SJCRH30 (cell line): Measurements from ENCODE around the gene TOM1L2. TPM values are rescaled to one million over a fixed set of nuclear protein-coding genes. Genes with fewer than 3 reads are reported as not detected.
A peak's percentile ranks its signal among the peaks of the same experiment; 100 is the strongest.

Experiments
- DNase-seq, 2 experiments: peaks; one replicate each; pipeline ENCODE4 v3.0.0-alpha.2; 2015 to 2020
- H3K27ac ChIP-seq: fragments of 250-450 bp; sonication (Bioruptor Pico); 2 replicates; pipeline ENCODE4 v1.5.1; 2020; ENCODE audit warnings: mild to moderate bottlenecking, moderate library complexity
- H3K27me3 ChIP-seq: fragments of 250-450 bp; sonication (Bioruptor Pico); 2 replicates; pipeline ENCODE4 v1.5.1; 2020; ENCODE audit warnings: mild to moderate bottlenecking, moderate library complexity
- H3K36me3 ChIP-seq: fragments of 250-450 bp; sonication (Bioruptor Pico); 2 replicates; pipeline ENCODE4 v1.5.1; 2020; ENCODE audit warnings: mild to moderate bottlenecking, moderate library complexity
- H3K4me1 ChIP-seq: fragments of 250-450 bp; sonication (Bioruptor Pico); 2 replicates; pipeline ENCODE4 v1.5.1; 2020; ENCODE audit warnings: mild to moderate bottlenecking, moderate library complexity
- H3K4me3 ChIP-seq: fragments of 250-450 bp; sonication (Bioruptor Pico); 2 replicates; pipeline ENCODE4 v1.5.1; 2020; ENCODE audit warnings: mild to moderate bottlenecking, moderate library complexity
- H3K9me3 ChIP-seq: fragments of 250-450 bp; sonication (Bioruptor Pico); replicated peaks from 2 replicates; pipeline ENCODE4 v1.5.1; 2020; ENCODE audit warnings: mild to moderate bottlenecking, moderate library complexity
- total RNA-seq: library from RNA; depleted of rRNA; stranded (reverse); fragments of >200 nt; shearing (Covaris generic); gene quantifications from 2 replicates; pipeline ENCODE4 v1.2.3, GENCODE V29; 2014

The TOM1L2 gene
- total RNA-seq, 1 experiment from 2014 or later: 30.0 TPM

DNA sequence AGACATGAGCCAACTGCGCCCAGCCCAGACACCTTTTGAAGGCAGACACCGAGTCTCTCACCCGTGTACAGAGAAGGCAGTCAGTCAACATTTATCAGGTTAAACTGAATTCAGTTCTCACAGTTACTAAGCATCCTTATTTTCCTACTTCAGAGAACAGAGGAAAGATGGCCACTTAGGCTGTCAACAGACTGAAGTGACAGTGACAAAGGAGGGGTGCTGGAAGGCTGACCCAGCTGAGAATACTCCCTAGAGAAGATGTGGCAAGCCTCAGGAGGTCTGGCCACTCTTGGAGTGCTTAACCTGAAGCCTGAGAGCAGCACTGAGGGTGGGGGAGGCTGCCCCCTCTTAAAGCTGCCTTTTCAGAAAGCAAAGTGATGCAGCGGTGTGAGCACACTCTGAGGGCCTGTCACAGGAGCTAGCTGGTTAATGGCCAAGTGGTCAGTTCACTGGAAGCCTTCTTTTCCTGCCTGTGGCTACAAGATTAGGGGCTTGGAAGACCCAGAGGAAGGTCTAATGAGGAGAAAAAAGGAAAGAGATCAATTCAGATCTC is 84.4 kb downstream of the TOM1L2 start:
- DNase-seq: no peak
- H3K36me3 ChIP-seq: no peaks in the 10 kb centered on the region

DNA sequence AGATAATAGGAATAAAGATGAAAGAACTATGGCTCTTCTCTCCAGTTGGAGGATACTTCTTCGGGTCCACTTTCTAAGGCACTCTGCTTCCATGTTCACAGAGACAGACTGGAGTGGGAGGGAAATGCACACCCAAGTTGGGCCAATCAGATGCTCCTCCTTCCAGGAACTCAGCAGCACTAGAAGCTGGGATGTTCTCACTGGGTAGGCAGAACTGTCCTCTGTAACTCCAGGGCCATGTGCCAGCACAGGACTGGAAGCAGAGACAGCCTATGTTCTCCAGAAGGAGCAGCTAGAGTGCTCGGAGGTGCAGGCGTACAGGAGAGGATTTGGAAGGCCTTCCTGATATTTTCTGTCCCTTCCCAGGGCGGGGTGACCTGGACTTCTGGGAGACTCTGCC is 85.5 kb downstream of the TOM1L2 start:
- H3K27me3 ChIP-seq: no peaks in the 10 kb centered on the region
- H3K4me3 ChIP-seq: no peak overlapping the region
- H3K36me3 ChIP-seq: no peaks in the 10 kb centered on the region
- no peak overlapping the region for H3K27ac ChIP-seq
- no peak for DNase-seq
- no peaks in the 10 kb centered on the region for H3K9me3 ChIP-seq
- H3K4me1 ChIP-seq: peaks cover 30% of the 10 kb centered on the region

More for the DNA sequence above, 84.4 kb downstream of the TOM1L2 start:
- Histone ChIP-seq H3K27me3 (no peaks in the 10 kb centered on the region), H3K27ac (no peak overlapping the region), H3K4me1 (peaks cover 30% of the 10 kb centered on the region), H3K9me3 (no peaks in the 10 kb centered on the region), H3K4me3 (no peak overlapping the region)

DNA sequence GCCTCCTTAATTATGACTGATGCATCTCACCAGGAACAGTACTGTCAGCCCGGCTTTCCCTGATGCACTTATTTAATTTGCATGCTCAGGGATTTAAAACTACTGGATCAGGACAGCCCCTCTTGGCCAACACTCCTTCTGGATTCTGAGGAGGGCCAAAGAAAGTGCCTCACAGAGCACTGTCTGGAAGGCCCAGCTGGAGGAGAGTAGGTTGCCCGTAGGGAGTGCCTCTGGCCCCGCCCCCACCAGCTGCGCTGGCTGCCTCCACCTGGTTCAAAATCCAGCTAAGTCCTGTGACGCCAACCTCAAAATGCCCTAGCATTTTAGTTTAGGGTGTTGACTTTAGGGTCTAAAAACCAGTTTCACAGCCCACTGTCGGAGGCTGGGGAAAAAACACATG is 86.0 kb downstream of the TOM1L2 start:
- no peak overlapping the region for H3K27ac ChIP-seq
- peaks cover 30% of the 10 kb centered on the region for H3K4me1 ChIP-seq
- no peaks in the 10 kb centered on the region for H3K36me3 ChIP-seq
- H3K4me3 ChIP-seq: no peak overlapping the region
- H3K27me3 ChIP-seq: no peaks in the 10 kb centered on the region
- no peaks in the 10 kb centered on the region for H3K9me3 ChIP-seq
- DNase-seq: peak in 1 of 2 experiments; percentile 54

DNA sequence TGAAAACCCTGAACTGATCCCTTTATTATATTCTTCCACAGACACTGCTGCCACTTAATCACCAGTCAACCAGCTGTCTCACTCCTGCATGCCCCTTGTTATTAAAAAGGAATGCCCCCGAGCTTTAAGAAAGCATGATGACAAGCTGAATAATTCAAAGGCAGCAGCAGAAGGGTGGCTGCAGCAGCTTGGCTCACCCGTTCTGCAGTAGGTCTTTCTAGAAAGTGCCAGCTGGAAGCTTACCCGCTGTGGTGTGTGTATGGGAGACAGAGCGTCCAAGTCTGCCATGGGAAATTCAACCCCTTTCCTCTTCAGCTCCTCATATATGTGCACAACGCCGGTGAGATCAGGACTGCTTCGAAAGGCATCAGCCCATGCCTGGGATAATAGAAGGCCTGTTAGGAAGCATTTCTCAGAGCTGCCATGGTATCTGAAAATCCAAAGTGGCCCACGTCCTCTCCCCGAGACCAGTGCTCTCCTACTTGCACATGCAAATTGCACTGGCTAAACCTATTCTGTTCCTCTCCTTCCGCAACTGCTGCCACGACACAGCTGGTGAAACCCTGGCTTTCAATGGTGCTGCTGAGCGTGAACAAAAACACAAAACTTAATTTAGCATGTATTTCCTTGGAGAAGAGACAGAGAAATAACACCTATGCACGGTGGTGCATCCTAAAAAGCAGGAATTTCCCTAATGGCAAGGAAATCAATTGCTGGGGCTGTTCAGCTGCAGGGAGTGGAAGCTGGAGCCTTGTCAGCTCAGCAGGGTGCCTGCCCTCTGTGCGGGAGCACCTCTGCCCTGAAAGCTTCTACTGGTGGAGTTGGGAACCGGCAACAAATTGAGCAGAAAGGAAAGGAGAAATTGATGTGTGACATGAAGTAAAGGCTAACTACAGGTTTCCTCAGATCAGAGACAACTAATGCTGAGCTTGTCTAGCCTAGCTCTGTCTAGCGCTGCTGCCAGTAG is 87.5 kb downstream of the TOM1L2 start:
- peak; percentile 73 to 92 for DNase-seq
- Histone ChIP-seq H3K4me3 (no peak overlapping the region), H3K9me3 (no peaks in the 10 kb centered on the region), H3K27ac (peak overlapping the region; percentile 2), H3K4me1 (peaks cover 30% of the 10 kb centered on the region), H3K27me3 (no peaks in the 10 kb centered on the region), H3K36me3 (no peaks in the 10 kb centered on the region)

DNA sequence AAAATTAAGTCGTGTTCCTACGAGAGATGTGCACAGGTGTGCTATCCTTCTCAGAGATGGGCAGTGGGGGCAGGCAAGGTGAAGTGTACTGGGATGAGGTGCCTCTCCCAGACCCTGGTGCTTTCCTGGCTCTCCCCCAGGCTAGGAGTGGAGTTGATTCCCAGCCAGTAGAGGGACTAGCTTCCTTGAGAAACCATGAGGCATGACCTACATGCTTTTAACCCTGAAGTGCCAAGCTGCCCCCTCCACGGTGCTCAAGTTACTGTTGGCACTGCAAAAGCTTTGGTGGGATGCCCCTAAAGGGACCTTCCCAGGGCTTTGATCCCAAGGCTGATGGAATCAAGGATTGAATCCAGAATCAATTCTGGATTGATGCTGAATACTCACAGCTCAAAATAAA is 88.4 kb downstream of the TOM1L2 start:
- Histone ChIP-seq H3K27ac (peak overlapping the region; percentile 2), H3K36me3 (no peaks in the 10 kb centered on the region), H3K4me1 (peaks cover 30% of the 10 kb centered on the region), H3K27me3 (no peaks in the 10 kb centered on the region), H3K9me3 (no peaks in the 10 kb centered on the region), H3K4me3 (no peak overlapping the region)
- DNase-seq: peak in 1 of 2 experiments; percentile 56

DNA sequence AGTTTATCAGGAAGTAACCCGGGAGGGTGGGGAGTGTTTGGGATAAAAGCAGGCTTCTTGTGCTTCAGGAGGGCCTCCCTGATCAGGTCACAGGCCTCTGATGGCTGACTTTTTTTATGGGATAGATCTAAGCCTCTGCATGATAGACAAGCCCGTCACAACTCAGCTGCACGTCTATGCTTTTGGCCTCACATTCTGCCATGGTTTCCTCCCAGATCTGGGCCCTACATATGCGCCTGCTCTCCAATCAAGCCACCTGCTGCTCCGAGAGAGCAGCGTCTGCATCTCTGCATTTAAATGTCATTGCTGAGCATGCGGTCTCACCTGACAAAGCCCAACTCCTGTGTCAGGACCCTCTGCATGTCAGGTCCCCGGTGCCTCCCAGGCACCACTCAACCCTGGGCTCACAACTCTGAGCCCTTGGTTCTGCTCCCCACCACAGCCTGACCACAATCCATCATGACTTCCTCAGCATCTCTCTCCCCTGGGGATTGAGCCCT is 90.1 kb downstream of the TOM1L2 start:
- Histone ChIP-seq H3K4me3 (no peak overlapping the region), H3K4me1 (peaks cover 39% of the 10 kb centered on the region), H3K27ac (no peak overlapping the region), H3K36me3 (no peaks in the 10 kb centered on the region), H3K27me3 (no peaks in the 10 kb centered on the region), H3K9me3 (no peaks in the 10 kb centered on the region)
- DNase-seq: no peak

DNA sequence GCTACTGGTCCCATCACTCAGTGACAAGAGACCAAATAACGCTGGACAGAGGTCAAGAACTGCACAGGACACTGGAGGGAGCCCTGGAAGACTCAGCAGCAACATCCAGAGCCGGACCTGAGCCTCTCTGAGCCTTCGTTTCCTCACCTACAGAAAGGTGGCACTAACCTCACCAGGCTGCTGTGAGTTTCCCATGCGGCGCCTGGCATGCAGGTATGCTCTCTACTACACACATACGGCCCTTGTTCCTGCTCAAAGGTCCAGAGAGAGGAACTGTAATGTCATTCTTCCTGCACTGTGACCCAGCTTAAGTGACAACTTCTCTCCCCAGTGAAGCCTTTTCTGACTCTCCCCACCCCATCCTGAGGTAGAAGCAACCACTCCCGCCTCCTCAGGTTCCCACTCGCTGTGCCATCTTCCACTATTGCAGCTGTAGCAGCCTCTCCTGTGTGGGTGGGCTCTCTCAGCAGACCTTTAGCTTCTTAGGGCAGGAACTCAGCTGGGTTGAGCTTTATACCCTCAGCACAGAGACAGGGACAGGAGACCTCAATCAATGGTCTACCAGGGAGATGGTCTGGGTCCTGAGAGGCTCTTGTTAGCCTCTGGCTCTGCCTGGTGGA is 91.5 kb downstream of the TOM1L2 start:
- Histone ChIP-seq H3K4me3 (no peak overlapping the region), H3K9me3 (no peaks in the 10 kb centered on the region), H3K4me1 (peaks cover 43% of the 10 kb centered on the region), H3K27ac (no peak overlapping the region), H3K36me3 (no peaks in the 10 kb centered on the region), H3K27me3 (no peaks in the 10 kb centered on the region)
- no peak for DNase-seq

DNA sequence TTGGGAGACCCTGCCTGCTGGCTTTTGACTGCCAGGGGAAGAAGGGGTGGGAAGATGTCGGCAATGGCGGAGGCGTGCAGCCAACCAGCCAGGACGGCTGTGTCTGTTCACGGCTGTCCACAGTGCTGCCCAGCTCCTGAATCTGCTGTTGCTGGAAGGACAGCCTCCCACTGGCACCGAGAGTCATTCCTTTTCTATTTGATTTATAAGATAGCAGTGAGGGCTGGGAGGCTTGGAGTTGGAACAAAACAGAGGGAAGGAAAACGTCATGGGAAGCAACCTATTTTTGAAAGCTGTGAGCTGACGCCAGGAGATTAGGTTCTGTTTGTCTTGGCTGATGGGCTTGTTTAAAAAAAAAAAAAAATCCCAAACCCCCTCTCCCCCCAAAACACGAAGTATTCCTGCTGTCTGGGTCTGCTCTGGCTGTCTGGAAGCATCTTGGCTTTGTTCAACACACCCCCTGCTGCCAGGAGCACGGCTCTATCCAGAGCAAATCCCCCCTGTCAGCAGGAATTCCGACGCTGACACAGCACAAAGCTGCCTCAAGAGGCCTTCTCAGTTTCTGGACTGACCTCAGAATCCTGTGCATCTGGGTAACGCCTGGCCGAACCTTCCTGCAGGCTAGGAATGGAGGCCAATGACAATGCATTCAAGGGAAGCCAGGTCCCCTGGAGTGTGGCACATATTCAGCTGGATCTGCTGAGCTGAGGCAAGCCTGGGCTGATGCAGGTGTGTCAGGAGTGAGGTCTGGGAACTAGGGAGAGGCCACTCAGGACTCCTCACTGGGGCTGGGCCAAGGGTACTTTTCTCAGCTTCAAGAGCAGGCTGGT is 94.5 kb downstream of the TOM1L2 start:
- DNase-seq: peak; percentile 85 to 86

DNA sequence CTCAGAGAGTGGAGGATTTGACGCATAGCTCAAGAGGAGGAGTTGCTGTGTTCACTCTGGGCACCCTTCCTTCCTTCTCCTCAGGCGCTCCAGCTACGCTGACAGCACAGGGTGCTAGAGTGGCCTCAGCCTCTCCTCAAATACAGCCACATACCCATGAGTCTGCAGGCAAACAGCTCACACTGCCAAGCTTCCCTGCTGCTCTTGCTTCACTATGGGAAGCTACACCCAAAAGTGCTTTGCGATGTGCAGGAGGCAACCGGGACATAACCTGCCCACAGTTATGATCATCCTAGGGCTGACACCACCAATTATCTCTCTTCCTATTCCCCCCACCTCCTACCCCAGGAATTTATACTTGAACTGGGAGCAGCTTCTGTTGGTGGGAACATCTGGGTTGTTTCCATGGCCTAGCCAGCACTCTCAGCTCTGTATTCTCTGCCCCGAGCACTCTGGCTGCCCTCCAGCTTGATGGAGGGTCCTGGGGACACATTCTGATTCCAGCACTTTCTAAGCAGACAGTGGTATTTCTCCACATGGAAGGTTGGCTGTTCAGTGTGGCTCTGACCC is 95.2 kb downstream of the TOM1L2 start:
- no peak for DNase-seq
- H3K4me1 ChIP-seq: peaks cover 25% of the 10 kb centered on the region
- H3K4me3 ChIP-seq: 0 out of 2 replicates have a peak overlapping the region, but pooled peaks have one; percentile 2
- H3K27me3 ChIP-seq: no peaks in the 10 kb centered on the region
- H3K36me3 ChIP-seq: no peaks in the 10 kb centered on the region
- no peaks in the 10 kb centered on the region for H3K9me3 ChIP-seq
- H3K27ac ChIP-seq: peak overlapping the region; percentile 33; the same call in 1 of the 2 replicates

More for the DNA sequence above, 94.5 kb downstream of the TOM1L2 start:
- Histone ChIP-seq H3K27ac (peak overlapping the region; percentile 33; the same call in 1 of the 2 replicates), H3K36me3 (no peaks in the 10 kb centered on the region), H3K27me3 (no peaks in the 10 kb centered on the region), H3K9me3 (no peaks in the 10 kb centered on the region), H3K4me1 (peaks cover 25% of the 10 kb centered on the region), H3K4me3 (0 out of 2 replicates have a peak overlapping the region, but pooled peaks have one; percentile 2)

DNA sequence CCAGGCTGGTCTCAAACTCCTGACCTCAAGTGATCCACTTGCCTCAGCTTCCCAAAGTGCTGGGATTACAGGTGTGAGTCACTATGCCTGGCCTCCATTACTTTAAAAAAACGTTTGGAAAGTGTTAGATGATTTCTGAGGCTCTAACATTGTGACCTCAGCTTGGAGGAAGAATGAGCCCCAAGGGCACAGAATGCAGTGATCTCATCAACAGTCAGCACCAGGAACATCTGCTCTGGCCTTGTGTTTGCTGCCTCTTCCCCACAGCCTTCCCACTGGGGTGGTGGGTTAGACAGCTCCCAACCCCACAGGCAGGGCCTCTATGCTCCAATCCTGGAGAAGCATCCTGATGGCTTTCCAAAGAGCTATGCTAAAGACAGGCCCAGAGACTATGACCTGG is 97.7 kb downstream of the TOM1L2 start:
- Histone ChIP-seq H3K4me1 (peaks cover 25% of the 10 kb centered on the region), H3K36me3 (no peaks in the 10 kb centered on the region), H3K9me3 (no peaks in the 10 kb centered on the region), H3K27ac (no peak overlapping the region), H3K4me3 (no peak overlapping the region), H3K27me3 (no peaks in the 10 kb centered on the region)
- peak; percentile 75 to 77 for DNase-seq

DNA sequence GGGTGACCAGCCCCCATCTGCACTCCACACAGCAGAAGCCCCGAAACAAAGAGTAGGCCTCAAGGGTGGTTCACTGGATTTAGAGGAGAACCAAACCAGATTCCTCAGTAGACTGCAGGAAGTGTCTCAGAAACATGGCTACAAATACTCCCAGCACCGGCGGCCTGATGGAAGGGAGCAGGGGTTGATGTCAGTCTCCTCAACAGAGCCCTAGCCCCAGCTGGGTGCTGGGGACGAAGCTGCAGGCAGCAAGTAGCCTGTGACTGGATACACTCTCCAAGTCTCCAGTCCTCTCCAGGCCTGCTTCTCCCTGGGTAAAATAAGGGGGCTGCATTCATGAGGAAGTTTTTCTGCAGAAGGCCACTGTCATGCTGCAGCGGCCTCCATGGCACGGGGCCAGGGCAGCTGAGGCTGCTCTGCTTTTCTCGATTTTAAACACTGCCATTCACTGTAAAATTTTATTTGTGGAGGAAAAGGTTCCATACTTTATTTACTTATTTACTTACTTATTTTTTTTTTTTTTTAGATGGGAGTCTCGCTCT is 98.7 kb downstream of the TOM1L2 start:
- DNase-seq: peak; percentile 63 to 72
- peaks cover 31% of the 10 kb centered on the region for H3K4me1 ChIP-seq

DNA sequence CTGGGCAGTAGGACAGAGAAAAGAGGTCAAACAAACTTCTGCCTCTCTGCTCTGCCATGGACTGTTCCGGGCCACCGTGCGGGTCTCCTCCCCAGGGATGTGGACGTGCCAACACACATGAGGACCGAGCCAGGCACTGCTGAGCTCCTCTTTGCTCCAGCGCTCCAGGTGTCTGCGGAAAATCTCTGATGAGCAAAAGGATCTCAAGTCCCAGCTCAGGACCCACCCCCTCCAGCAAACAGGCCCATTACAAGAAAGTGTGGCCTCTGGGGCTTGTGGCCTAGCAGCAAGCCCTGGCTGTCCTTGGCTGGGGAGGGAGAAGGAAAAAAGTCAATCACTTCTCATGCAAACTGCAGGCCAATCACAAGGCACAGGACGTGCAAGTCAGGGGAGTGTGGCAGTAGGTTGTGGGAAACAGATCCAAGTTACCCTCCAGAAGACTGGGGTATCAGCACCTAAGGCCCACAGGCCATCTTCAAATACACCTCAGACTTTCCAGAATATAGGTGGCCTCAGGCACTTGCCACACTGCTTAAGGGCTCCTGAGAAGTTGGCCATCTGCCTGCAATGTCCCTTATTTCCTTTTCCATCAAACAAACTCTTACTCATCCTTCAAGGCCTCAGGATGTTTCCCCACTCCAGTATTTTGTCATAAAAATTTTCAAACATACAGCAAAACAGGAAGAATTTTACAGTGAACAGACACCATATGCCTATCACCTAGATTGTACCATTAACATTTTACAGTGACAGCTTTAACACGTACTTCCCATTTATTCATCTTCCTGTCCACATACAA is 99.5 kb downstream of the TOM1L2 start:
- no peaks in the 10 kb centered on the region for H3K36me3 ChIP-seq
- no peak overlapping the region for H3K27ac ChIP-seq
- no peaks in the 10 kb centered on the region for H3K9me3 ChIP-seq
- no peak overlapping the region for H3K4me3 ChIP-seq
- DNase-seq: no peak
- peaks cover 27% of the 10 kb centered on the region for H3K4me1 ChIP-seq
- no peaks in the 10 kb centered on the region for H3K27me3 ChIP-seq

More for the DNA sequence above, 98.7 kb downstream of the TOM1L2 start:
- Histone ChIP-seq H3K27me3 (no peaks in the 10 kb centered on the region), H3K27ac (no peak overlapping the region), H3K4me3 (no peak overlapping the region), H3K9me3 (no peaks in the 10 kb centered on the region), H3K36me3 (no peaks in the 10 kb centered on the region)

DNA sequence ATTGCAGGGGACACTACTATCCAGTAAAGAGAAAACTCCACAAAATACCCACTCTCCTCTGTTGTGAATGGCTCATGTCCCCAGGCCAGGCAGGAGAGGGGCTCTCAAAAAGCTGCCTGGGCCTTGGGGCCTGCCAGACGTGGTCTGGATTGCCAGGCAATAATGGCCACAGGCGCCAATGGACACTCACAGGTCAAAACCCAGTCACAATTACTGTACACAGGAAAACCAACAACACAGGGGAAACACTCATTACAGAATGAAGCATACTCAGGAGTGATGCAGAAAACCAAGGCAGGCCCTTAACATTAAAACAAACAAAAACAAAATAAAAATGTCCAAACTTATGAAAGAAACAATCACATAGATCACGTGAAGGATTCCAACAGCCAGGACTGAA is 100.3 kb downstream of the TOM1L2 start:
- no peaks in the 10 kb centered on the region for H3K27me3 ChIP-seq
- peaks cover 20% of the 10 kb centered on the region for H3K4me1 ChIP-seq
- no peaks in the 10 kb centered on the region for H3K9me3 ChIP-seq
- no peaks in the 10 kb centered on the region for H3K36me3 ChIP-seq
- no peak overlapping the region for H3K27ac ChIP-seq
- DNase-seq: no peak
- H3K4me3 ChIP-seq: no peak overlapping the region
